B cell (primary cell): ENCODE results near the gene ACO2.

Source experiments
- EZH2 ChIP-seq: IDR thresholded peaks from 2 replicates; pipeline ENCODE4 v1.6.1; 2012; ENCODE audit warnings: borderline replicate concordance, low read depth, mild to moderate bottlenecking, moderate library complexity, low read length; ENCODE audit not compliant: insufficient read depth, poor library complexity, severe bottlenecking
- TF ChIP-seq, protein P1 (sequence below): fragments of 200-600 bp; IDR thresholded peaks from one replicate; pipeline ENCODE4 v1.8.0; 2022; ENCODE audit warnings: antibody characterized with exemption, mild to moderate bottlenecking

DNA sequence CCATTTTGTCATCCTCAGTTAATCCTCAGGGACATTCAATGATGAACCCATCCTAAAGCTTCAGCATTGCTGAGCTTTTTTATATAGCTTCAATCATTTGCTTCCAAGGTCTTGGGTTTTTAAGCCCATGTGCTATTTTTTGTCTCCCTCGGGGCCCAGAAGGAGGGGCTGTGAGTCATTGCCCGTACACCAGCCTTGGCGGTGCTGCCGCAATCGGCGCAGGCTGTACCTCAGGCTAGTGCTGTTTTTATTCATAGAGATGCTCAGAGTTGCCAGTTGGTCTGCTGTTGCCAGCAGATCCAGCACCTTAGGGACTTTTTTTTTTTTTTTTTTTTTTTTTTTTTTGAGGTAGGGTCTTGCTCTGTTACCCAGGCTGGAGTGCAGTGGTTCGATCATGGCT is 35.5 kb downstream of the ACO2 start:
- TF ChIP-seq, protein P1, sequence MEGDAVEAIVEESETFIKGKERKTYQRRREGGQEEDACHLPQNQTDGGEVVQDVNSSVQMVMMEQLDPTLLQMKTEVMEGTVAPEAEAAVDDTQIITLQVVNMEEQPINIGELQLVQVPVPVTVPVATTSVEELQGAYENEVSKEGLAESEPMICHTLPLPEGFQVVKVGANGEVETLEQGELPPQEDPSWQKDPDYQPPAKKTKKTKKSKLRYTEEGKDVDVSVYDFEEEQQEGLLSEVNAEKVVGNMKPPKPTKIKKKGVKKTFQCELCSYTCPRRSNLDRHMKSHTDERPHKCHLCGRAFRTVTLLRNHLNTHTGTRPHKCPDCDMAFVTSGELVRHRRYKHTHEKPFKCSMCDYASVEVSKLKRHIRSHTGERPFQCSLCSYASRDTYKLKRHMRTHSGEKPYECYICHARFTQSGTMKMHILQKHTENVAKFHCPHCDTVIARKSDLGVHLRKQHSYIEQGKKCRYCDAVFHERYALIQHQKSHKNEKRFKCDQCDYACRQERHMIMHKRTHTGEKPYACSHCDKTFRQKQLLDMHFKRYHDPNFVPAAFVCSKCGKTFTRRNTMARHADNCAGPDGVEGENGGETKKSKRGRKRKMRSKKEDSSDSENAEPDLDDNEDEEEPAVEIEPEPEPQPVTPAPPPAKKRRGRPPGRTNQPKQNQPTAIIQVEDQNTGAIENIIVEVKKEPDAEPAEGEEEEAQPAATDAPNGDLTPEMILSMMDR = no peak
- no peak for TF ChIP-seq EZH2
